ENCODE measurements around the gene PTPRG.

Gene PTPRG

GRCh38 chr3:62144482-62144881 is 583.1 kb downstream of the PTPRG start:
- DNase-seq = no peak

DNA sequence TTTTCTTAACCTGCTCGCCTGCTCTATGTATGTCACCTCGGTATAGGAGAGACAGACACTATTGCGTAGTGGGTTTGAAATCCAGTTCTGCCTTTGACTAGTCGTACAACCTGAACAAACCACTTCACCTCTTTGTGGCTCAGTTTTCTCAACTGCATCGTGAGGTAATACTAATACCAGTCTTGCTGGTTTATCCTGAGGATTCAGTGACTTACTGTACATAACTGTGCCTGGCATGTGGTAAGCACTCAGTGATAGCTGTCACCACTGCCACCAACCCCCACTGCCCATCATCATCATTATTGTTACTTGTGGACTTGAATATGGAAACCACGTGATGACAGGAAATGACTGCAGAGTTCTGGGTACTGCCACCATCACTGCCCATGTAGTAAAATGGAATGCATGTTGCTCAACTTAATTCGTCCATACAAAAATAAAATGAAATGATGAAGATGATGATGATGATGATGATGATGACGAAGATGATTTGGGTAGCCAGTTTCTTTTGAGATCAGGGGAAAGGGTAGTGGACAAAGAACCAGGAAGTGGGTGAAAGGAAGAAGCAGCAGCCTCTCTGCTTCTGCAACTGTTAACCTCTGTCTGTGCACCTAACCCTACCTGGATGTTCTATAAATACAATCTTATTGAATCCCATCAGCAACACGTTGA is 583.9 kb downstream of the PTPRG start:
- DNase-seq = no peak

DNA sequence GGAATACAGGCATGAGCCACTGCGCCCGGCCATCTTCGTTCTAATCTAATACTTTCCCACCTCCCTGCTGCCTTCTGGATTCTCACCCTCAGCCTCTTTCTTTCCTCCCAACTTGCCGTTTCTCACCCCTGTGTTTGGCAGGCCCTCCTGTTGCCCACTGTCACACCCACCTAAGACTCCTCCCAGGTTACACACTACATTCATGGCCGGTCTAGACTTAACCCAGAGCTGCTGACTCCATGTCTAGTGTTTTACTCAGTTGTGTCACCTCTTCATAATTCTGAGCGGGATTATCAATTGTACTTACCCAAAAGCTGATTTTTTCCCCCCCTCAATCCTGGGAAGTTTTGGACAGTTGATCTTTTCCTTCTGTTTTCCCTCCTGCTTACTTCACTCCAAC is 588.2 kb downstream of the PTPRG start:
- no peak for DNase-seq

- no peak for DNase-seq
These were observed 588.6 kb downstream of the PTPRG start for GRCh38 chr3:62149962-62150361.

GRCh38 chr3:62151591-62151990 is 590.2 kb downstream of the PTPRG start:
- no peak for DNase-seq

- no peak for DNase-seq
These were observed 591.9 kb downstream of the PTPRG start for GRCh38 chr3:62153231-62153630.

DNA sequence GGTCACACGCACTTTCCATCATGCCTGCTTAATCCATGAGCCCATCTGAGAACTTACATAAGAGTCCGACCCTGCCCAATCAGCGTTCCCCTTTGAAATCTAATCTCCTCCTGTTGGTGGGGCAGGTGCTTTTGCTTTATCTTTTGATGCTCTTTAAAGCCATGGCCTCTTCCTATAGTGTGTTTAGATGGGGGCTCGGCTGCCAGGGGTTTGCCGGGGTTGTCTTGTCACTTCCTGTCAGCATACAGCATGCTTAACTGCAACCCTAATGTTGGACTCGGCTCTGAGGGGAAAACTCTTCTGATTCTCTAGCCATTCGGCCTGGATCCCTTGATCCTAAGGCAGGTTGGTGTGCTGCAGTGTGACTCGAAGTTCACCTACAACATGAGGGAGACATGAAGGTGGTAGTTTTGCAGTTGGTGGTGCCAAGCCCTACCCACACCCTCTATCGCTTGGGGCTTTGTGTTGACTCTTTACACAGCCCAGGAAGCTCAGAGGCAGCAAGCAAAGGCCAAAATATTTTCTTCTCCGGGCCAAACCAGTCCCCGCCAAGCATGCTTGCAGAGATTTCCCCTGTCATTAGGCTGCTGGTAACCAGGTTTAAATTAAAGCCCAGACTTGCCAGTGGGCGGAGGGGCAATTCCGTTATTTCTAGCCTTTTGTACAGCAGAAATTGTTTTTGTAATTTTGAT is 593.2 kb downstream of the PTPRG start:
- no peak for DNase-seq

DNA sequence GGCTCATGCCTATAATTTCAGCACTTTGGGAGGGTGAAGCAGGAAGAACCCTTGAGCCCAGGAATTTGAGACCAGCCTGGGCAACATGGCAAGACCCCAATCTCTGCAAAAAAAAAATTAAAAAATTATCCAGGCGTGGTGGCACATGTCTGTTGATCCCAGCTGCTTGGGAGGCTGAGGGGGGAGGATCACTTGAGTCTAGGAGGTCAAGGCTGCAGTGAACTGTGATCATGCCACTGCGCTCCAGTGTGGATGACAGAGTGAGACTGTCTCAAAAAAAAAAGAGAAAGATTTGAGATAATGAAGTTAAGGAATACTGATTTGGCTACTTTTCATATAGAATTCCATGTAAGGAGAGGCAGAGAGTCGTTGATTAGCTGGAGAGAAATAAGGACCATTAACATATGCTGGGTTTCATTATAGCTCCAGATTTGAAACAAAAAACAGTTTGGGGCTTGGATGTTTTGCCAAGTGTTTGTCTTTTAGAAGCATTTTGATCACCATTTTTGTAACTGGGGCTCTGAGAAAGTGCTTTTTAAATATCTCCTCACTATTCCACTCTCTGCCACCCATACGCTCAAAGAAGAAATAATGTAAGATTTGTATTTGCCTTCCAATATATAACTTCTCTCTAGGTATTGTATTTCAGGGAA is 597.8 kb downstream of the PTPRG start:
- DNase-seq = no peak

GRCh38 chr3:62159709-62160092 is 598.3 kb downstream of the PTPRG start:
- DNase-seq = no peak

GRCh38 chr3:62161371-62161770 is 600.0 kb downstream of the PTPRG start:
- no peak for DNase-seq

GRCh38 chr3:62164196-62164595 is 602.8 kb downstream of the PTPRG start:
- DNase-seq = no peak

- DNase-seq = no peak
These were observed 603.4 kb downstream of the PTPRG start for GRCh38 chr3:62164746-62165145.

DNA sequence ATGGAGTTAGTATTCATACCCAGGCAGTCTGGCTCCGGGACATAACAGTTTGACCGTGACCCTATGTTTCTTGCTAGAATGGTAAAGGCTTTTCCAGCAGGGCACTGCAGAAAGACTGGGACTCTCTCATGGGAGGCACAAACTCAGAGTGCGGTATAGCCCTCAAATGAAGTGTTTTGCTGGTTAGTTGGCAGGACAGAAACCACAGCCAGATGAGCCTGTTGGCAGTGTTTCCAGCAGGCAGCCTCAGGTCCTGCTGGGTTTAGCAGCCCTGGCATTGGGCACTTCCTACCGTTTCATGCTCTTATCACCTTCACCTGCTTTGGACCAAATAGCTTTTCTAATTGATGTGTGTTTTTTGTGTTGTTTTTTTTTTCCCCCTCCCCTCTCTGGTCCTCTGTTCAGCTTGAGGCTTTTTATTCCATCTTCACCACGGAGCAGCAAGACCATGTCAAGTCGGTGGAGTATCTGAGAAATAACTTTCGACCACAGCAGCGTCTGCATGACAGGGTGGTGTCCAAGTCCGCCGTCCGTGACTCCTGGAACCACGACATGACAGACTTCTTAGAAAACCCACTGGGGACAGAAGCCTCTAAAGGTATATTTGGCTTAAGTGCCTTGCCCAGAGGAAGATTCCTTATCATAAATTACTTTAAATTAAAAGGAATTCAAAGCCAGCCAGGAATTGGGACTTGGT is 606.3 kb downstream of the PTPRG start:
- no peak for DNase-seq

- no peak for DNase-seq
These were observed 607.0 kb downstream of the PTPRG start for GRCh38 chr3:62168356-62168755.

- no peak for DNase-seq
These were observed 608.7 kb downstream of the PTPRG start for GRCh38 chr3:62169906-62170660.

- DNase-seq = no peak
These were observed 610.4 kb downstream of the PTPRG start for GRCh38 chr3:62171789-62172188.

DNA sequence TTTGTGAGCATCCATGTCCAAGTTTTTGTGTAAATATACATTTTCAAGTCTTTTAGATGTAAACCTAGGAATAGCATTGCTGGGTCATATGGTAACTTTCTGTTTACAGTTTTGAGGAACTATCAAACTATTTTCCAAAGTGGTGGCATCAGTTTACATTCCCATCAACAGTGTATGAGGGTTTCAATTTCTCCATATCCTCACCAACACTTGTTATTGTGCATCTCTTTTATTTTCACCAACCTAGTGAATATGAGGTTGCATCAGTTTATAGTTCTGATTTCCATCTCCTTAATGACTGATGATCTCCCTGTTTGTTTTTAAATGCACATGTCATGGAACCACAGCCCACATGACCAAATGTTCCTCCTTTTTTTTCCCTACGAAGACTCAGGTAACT is 610.8 kb downstream of the PTPRG start:
- no peak for DNase-seq

DNA sequence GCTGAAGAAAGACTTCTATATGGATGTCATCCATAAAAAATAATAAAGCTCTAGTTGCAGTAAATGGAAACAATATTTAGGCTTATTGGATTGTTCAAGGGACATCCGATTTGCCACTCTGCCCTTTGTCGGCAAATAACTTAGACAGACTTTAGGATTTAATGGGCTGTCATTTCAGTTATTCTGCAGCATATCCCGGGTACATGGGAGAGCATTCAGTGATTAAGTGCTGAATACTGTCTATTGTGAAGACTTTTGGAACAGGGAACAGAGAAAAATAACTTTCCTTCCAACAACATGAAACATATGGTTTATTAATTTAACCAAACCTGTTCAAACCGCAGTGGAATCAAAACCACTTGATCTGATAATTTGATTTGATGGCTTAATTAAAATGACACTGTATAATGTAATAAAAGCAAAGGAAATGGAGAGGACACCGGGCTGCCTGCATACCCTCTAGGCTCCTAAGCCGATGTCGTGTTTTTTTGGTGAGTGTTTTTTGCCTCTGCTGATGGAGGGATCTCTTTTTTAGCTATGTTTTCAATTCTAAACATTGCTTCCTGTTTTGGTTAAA is 612.7 kb downstream of the PTPRG start:
- no peak for DNase-seq

GRCh38 chr3:62175161-62175560 is 613.8 kb downstream of the PTPRG start:
- DNase-seq = no peak

- no peak for DNase-seq
These were observed 616.7 kb downstream of the PTPRG start for GRCh38 chr3:62178032-62178431.

- no peak for DNase-seq
These were observed 617.6 kb downstream of the PTPRG start for GRCh38 chr3:62178739-62179600.

DNA sequence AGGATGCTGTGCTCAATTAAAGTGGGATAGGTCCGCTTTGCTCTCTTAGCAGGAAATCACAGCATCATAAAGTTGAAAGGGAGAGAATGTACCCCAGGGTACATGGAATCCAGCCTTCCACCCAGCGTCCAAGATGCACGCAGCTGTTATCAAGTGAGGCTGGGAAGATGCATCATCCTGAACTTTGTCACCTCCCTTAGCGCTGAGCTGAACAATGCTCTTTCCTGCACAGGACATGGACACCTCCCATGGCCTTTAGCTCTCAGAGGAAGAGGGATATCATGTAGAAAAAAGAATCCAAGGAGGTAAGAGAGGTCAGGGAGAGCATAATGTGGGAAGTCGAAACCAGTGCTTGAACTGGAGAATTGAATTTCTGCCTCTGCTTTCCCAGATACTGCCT is 619.1 kb downstream of the PTPRG start:
- no peak for DNase-seq
